ENCODE results near the gene NAPSA. TPM values are rescaled to one million over a fixed set of nuclear protein-coding genes. Genes with fewer than 3 reads are reported as not detected.
A peak's percentile ranks its signal among the peaks of the same experiment; 100 is the strongest.

NAPSA gene
- polyA plus RNA-seq, 1 experiment = 0.32 TPM

- CTCF ChIA-PET = interaction anchor here (1.0 to 1.4 kb wide), 5 partner anchors 14 to 173 kb away, joined by 3 to 7 read pairs (median 5); no protein-coding TSS in a partner anchor
- no peak for TF ChIP-seq CTCF (IDR thresholded peaks at IDR 0.05; ENCODE audit: insufficient read depth, low read depth, low read length)
- Histone ChIP-seq H3K4me3 (ENCODE audit: low read depth, low read length) (peak overlapping the region; percentile 77), H3K36me3 (ENCODE audit: control insufficient read depth, insufficient read depth, low read length) (peaks cover 29% of the 10 kb centered on the region), H3K27me3 (ENCODE audit: control insufficient read depth, insufficient read depth, low read length) (no peaks in the 10 kb centered on the region)
- no peak for DNase-seq (ENCODE audit: low read depth)
- POLR2A ChIA-PET = no interaction called here
These were observed 17.8 kb upstream of the NAPSA start for GRCh38 chr19:50383001-50383851.

GRCh38 chr19:50381881-50382729, 16.7 kb upstream of the NAPSA start:
- Histone ChIP-seq H3K4me3 (ENCODE audit: low read depth, low read length) (no peak overlapping the region), H3K27me3 (ENCODE audit: control insufficient read depth, insufficient read depth, low read length) (no peaks in the 10 kb centered on the region), H3K36me3 (ENCODE audit: control insufficient read depth, insufficient read depth, low read length) (peaks cover 36% of the 10 kb centered on the region)
- no peak for TF ChIP-seq CTCF (IDR thresholded peaks at IDR 0.05; ENCODE audit: insufficient read depth, low read depth, low read length)
- ChIA-PET POLR2A (no interaction called here), CTCF (no interaction called here)
- no peak for DNase-seq (ENCODE audit: low read depth)

- CTCF ChIA-PET = interaction anchor here (1.0 kb wide), 1 partner anchor 12 kb away, joined by 3 read pairs; no protein-coding TSS in a partner anchor
- DNase-seq (ENCODE audit: low read depth) = no peak
- no peak for TF ChIP-seq CTCF (IDR thresholded peaks at IDR 0.05; ENCODE audit: insufficient read depth, low read depth, low read length)
- no peaks in the 10 kb centered on the region for H3K27me3 ChIP-seq (ENCODE audit: control insufficient read depth, insufficient read depth, low read length)
- peaks cover 36% of the 10 kb centered on the region for H3K36me3 ChIP-seq (ENCODE audit: control insufficient read depth, insufficient read depth, low read length)
- POLR2A ChIA-PET = no interaction called here
- no peak overlapping the region for H3K4me3 ChIP-seq (ENCODE audit: low read depth, low read length)
These were observed 15.3 kb upstream of the NAPSA start for GRCh38 chr19:50380751-50381151.

GRCh38 chr19:50380137-50380536, 14.7 kb upstream of the NAPSA start:
- DNase-seq (ENCODE audit: low read depth) = no peak
- Histone ChIP-seq H3K36me3 (ENCODE audit: control insufficient read depth, insufficient read depth, low read length) (peaks cover 36% of the 10 kb centered on the region), H3K27me3 (ENCODE audit: control insufficient read depth, insufficient read depth, low read length) (no peaks in the 10 kb centered on the region), H3K4me3 (ENCODE audit: low read depth, low read length) (no peak overlapping the region)
- TF ChIP-seq CTCF (IDR thresholded peaks at IDR 0.05; ENCODE audit: insufficient read depth, low read depth, low read length) = no peak
- ChIA-PET POLR2A (no interaction called here), CTCF (interaction anchor here (1.0 kb wide), 1 partner anchor 11 kb away, joined by 3 read pairs; no protein-coding TSS in a partner anchor)

GRCh38 chr19:50379602-50380001, 14.2 kb upstream of the NAPSA start:
- no peaks in the 10 kb centered on the region for H3K27me3 ChIP-seq (ENCODE audit: control insufficient read depth, insufficient read depth, low read length)
- no peak for TF ChIP-seq CTCF (IDR thresholded peaks at IDR 0.05; ENCODE audit: insufficient read depth, low read depth, low read length)
- no peak for DNase-seq (ENCODE audit: low read depth)
- no peak overlapping the region for H3K4me3 ChIP-seq (ENCODE audit: low read depth, low read length)
- peaks cover 36% of the 10 kb centered on the region for H3K36me3 ChIP-seq (ENCODE audit: control insufficient read depth, insufficient read depth, low read length)
- ChIA-PET CTCF (no interaction called here), POLR2A (no interaction called here)
